HG03064 (cell line): ENCODE results near the gene PLXNA4.
"Not testable (repeated sequence)": the region's sequence is repeated elsewhere in the genome, so short reads cannot be mapped to it uniquely, and the experiment has no call there.

Experiments used
- ATAC-seq: cut with Tn5 transposase; IDR thresholded peaks from one replicate; pipeline ENCODE4 v1.9.1; 2021; ENCODE audit warnings: low read depth; ENCODE audit not compliant: unreplicated experiment

Gene PLXNA4

GRCh38 chr7:132191418-132191817, 384.9 kb downstream of the PLXNA4 start:
- ATAC-seq: no peak

GRCh38 chr7:132190683-132191082, 385.6 kb downstream of the PLXNA4 start:
- no peak for ATAC-seq

GRCh38 chr7:132189881-132190280, 386.4 kb downstream of the PLXNA4 start:
- no peak for ATAC-seq

GRCh38 chr7:132187869-132188789, 388.1 kb downstream of the PLXNA4 start:
- no peak for ATAC-seq

GRCh38 chr7:132187391-132187790, 388.9 kb downstream of the PLXNA4 start:
- ATAC-seq: no peak

GRCh38 chr7:132185150-132185549, 391.1 kb downstream of the PLXNA4 start:
- no peak for ATAC-seq

GRCh38 chr7:132183781-132184380, 392.4 kb downstream of the PLXNA4 start:
- ATAC-seq: no peak

GRCh38 chr7:132182992-132183391, 393.3 kb downstream of the PLXNA4 start:
- ATAC-seq: no peak

GRCh38 chr7:132181946-132182685, 394.2 kb downstream of the PLXNA4 start:
- no peak for ATAC-seq

- no peak for ATAC-seq
Measured at GRCh38 chr7:132181371-132181770, 394.9 kb downstream of the PLXNA4 start.

GRCh38 chr7:132180481-132180880, 395.8 kb downstream of the PLXNA4 start:
- ATAC-seq: no peak

GRCh38 chr7:132179681-132180080, 396.6 kb downstream of the PLXNA4 start:
- no peak for ATAC-seq

GRCh38 chr7:132179080-132179430, 397.2 kb downstream of the PLXNA4 start:
- no peak for ATAC-seq

- not testable (repeated sequence) for ATAC-seq
Measured at GRCh38 chr7:132178402-132179079, 397.7 kb downstream of the PLXNA4 start.

- no peak for ATAC-seq
Measured at GRCh38 chr7:132177708-132178401, 398.4 kb downstream of the PLXNA4 start.

- no peak for ATAC-seq
Measured at GRCh38 chr7:132176719-132177118, 399.6 kb downstream of the PLXNA4 start.

GRCh38 chr7:132171130-132171576, 405.1 kb downstream of the PLXNA4 start:
- no peak for ATAC-seq

- ATAC-seq: no peak
Measured at GRCh38 chr7:132169730-132170129, 406.5 kb downstream of the PLXNA4 start.

- ATAC-seq: no peak
Measured at GRCh38 chr7:132168239-132168638, 408.0 kb downstream of the PLXNA4 start.

- ATAC-seq: not testable (repeated sequence)
Measured at GRCh38 chr7:132165695-132166094, 410.6 kb downstream of the PLXNA4 start.
